NCI-H446 (cell line): ENCODE data around the gene ARL4A.
"Not testable (repeated sequence)": the region's sequence is repeated elsewhere in the genome, so short reads cannot be mapped to it uniquely, and the experiment has no call there.

ENCODE experiments used
- DNase-seq, 2 experiments: peaks; one replicate each; lab custom pipeline; 2025; lab: John Stamatoyannopoulos, UW

The ARL4A gene

DNA sequence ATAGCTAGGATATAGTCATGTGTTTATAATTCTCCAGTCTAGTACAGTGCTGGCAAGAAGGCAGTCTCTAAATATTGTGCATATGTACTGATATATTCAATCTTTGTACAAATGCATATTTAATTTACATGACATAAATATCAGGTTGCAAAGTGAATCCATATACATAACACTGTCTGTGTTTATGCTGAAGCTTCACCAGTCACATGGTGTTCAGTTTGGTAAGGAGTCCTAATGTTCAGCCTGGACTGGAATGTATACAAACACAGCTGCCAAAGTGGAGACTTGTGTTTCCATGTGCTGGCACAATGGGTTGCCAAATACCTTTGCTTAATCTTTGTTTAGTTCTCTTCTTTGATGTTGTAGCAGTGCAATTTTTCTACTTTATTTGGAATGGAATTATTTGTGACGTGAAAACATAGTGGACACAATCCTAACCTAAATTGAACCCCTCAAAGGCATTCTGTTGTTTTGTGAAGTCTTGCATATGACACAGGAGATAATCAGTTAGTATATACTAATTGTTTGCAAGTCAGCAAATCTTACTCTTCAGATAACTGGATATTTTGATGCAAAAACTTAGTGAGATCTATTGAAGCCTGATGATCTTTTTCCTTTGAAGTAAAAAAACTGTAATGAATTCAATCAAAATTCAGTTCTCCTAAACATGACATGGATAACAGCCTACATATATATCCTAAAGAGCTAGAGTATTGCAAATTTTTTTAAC, 17.3 kb upstream of the ARL4A start:
- peak in 1 of 2 experiments; percentile 13 for DNase-seq

- DNase-seq = no peak
Observed at GRCh38 chr7:12670743-12671520, 16.5 kb upstream of the ARL4A start.

DNA sequence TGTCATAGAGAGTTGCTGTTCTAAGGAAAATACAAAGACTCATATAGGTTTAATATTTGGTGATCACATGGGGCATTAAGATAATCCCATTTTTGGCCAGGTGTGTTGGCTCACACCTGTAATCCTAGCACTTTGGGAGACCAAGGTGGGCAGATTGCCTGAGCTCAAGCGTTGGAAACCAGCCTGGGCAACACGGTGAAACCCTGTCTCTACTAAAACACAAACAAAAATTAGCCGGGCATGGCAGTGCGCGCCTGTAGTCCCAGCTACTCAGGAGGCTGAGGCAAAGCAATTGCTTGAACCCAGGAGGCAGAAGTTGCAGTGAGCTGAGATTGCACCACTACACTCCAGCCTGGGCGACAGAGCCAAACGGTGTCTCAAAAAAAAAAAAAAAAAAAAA, 14.0 kb upstream of the ARL4A start:
- DNase-seq = not testable (repeated sequence)

GRCh38 chr7:12674053-12674452, 13.4 kb upstream of the ARL4A start:
- DNase-seq = no peak

GRCh38 chr7:12674861-12675260, 12.6 kb upstream of the ARL4A start:
- DNase-seq = peak in 1 of 2 experiments; percentile 43

- peak in 1 of 2 experiments; percentile 7 for DNase-seq
Observed at GRCh38 chr7:12683678-12684585, 3.5 kb upstream of the ARL4A start.

GRCh38 chr7:12684733-12685132, 2.7 kb upstream of the ARL4A start:
- no peak for DNase-seq

- DNase-seq = peak in 1 of 2 experiments; percentile 36
Observed at GRCh38 chr7:12685550-12685949, 1.9 kb upstream of the ARL4A start.

- peak; percentile 76 to 92 for DNase-seq
Observed at GRCh38 chr7:12686234-12686890, 1.1 kb upstream of the ARL4A start.

DNA sequence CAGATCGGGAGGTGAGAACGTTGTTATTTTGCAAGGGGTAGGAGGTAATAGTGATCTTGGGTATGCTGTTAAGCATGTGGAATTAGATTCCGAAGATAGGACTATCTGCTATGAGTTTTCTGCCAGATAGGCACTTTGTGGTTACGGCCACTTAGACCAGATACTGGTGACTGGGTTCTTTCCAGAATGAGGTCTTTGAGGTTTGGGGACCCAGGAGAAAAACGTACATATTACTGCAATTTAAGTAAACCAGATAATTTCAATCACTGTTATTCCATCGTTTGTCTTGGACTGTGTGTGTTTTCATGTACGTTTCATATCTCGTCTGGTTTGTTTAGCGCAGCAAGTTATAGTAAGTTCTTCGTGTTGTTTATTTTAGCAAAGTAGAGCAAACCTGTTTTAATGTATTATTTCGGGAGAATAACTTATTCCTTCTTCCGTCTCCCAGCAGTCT, 312 bp downstream of the ARL4A start:
- no peak for DNase-seq

DNA sequence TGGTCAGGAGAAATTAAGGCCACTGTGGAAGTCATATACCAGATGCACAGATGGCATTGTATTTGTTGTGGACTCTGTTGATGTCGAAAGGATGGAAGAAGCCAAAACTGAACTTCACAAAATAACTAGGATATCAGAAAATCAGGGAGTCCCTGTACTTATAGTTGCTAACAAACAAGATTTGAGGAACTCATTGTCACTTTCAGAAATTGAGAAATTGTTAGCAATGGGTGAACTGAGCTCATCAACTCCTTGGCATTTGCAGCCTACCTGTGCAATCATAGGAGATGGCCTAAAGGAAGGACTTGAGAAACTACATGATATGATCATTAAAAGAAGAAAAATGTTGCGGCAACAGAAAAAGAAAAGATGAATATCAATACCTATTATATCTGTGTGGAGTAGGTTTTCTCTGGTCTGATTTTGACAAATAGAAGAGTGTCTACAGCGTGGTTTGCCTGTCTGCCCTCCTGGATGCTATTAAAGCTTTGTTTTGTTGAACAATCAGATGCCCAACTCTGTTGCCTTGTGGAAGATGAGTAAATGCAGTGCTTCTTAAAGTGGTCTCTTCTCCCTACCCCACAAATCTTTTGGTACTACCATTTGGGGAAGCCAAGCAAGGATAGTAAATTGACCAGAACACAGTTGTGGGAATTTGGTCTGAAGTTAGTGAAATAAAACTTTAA, 1.2 kb downstream of the ARL4A start:
- not testable (repeated sequence) for DNase-seq

- DNase-seq = no peak
Observed at GRCh38 chr7:12689451-12689850, 2.0 kb downstream of the ARL4A start.

DNA sequence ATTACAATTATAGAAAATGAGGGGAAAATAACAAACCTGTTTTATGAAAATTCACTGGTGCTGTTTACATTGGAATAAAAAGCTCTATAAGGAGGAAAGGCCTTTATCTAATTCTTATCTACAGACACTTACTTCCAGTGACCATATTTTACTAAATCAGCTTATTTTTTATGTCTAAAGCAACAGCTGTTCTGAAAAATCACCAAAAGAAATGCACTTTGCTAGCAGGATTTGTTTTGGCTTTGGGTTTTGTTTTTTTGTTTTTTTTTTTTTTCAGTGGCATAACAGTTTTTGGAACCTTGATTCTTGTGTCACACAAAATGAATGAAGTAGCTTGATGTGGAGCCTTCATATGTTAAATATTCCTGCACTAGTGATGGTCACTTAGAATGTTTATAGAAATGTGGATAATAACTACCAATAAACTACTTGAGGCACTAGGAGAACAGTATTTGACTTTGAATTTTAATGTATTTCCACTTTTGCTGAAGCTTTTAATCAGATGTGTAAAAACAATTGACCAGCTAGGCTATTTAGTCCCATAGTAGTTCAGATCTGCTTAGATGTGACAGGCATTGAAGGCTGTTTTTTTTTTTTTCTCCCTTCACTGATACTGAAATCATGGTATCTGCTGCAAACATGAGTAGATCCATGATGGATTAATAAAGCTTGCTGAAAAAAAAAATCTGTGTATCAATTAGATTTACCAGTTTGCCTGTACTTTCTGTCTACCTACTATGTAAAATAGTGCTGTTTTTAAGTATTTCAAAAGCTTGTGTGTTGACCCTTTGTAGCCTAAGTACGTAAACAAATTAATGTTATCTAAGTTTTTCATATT, 2.8 kb downstream of the ARL4A start:
- DNase-seq = no peak

DNA sequence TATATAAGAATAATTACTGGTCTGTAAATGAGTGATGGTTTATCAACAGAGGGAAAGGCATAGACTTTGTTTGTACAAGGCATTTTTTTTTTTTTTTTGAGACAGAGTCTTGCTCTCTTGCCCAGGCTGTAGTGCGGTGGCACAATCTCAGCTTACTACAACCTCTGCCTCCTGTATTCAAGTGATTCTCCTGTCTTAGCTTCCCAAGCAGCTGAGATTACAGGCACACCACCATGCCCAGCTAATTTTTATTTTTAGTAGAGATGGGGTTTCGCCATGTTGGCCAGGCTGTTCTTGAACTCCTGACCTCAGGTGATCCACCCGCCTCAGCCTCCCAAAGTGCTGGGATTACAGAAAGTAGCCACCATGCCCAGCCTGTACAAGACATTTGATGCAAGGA, 4.0 kb downstream of the ARL4A start:
- not testable (repeated sequence) for DNase-seq

GRCh38 chr7:12692035-12692434, 4.6 kb downstream of the ARL4A start:
- no peak for DNase-seq

DNA sequence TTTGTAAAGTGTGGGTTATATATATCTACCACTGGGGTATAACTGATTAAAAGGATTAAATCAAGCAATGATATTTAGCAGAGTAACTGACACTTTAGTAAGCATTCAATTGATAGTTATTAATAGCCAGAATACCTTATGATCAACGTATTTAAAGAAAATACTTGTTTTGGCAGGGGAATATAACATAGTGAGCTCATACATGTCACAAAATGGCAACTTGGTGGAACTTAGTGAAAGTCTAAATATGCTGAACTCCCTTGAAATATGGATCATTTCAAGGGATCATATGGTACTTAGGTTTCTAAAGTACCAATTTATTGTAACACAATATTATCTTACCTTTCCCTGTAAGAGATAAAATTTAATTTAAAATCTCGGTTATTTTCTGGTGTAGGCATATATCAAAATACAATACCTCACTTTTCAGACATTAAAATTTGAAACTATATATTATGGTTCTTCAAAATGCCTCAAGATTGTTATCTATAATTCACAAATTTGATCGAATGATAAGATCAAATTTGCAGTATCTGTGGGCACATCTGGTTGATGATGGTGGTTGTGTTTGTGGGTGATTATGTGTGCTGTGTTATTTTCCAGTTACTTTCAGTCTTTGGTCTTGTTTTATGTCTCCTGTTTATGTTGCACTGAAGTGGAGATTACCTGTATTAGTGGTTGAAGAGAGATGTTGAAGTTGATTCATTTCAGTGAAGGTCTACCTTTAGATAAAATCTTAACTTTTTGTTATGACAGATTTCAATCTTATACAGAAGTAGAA, 5.2 kb downstream of the ARL4A start:
- DNase-seq = no peak

- no peak for DNase-seq
Observed at GRCh38 chr7:12694817-12695216, 7.4 kb downstream of the ARL4A start.

DNA sequence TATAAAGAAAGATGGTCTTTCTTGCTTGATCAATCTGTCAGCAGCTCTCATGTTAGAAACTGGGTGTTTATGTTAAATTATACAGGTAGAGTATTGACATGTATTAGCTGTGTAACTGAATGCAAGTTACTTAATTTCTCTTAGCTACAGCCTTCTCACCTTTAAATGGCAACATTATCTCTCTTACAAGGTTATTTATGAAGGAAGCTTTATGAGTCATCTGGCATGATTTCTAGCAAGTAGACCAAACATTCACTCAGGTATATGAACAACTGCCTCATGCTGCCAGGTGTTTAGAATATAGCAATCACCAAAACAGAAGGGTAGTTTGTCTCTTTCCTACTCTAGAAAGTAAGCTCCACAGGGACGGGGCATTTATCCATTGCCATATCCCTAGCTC, 8.5 kb downstream of the ARL4A start:
- no peak for DNase-seq

GRCh38 chr7:12699299-12699698, 11.9 kb downstream of the ARL4A start:
- DNase-seq = no peak
